Measurements from ENCODE around the gene ETV4.

The ETV4 gene
- long read RNA-seq, transcript ETV4-211 (13 exons, 1,727 nt), result minor isoform, 13 of 146 reads
- long read RNA-seq, transcript ETV4-202 (12 exons, 2,182 nt), result major isoform, 66 of 146 reads
- long read RNA-seq, partial matches to known transcripts, result 34 of 146 reads
- long read RNA-seq, other reads (novel, unspliced or antisense), result 26 of 146 reads

DNA sequence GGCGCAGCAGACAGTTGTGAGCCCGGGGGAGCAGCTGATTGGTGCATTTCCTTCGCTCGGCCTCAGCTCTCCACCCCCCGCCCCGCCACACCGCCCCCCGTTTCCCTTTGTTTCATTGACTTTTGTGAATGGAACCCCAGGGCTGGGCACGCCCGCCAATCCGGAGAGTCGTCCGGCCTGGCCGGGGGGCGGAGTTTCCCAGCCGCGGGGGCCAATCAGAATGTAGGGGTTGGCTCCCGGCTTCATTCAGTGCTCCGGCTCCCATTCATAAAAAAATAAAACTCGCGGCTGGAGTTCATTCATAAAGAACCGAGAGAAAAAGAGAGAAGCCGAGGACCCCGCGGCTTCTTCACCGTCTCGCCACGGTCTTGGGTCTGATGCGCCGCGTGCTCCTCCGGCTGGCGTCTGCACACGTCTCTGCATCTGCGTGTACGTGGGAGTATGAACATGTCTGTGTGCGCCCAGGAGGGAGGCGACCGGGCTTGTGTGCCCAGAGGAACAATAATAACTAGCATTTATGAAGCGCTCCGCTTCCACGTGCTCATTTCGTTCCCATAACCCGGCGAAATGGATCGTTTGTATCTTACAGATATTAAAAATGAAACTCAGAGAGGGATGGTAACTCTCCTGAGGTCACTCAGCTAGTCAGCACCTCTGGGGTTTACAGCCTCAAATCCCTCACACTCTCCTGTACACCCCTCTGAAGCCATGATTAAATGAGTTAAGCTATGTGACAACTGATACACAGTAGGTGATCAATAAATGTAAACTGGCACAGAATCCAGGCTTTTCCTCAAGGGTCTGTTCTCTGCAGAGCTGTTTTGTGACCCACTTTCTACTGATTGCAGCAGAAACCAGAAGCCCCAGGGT lies at the start of gene ETV4:
Gene ETV4 (minus strand): TSS at position 22 of the 870 bp plus-strand sequence. CDS start 723 bp downstream, outside the sequence.
- peak within 1 kb of the TSS; percentile 71 for H3K4me3 ChIP-seq (replicated peaks; ENCODE audit: insufficient read depth, low read length)
- TF ChIP-seq GABPA (IDR thresholded peaks at IDR 0.05; ENCODE audit: low read depth) (no peak), POLR2AphosphoS5 (IDR thresholded peaks at IDR 0.05; ENCODE audit: low read depth) (no peak), SPI1 (IDR thresholded peaks at IDR 0.05; ENCODE audit: borderline replicate concordance, low read depth) (no peak)
- TF ChIP-seq, protein P1, sequence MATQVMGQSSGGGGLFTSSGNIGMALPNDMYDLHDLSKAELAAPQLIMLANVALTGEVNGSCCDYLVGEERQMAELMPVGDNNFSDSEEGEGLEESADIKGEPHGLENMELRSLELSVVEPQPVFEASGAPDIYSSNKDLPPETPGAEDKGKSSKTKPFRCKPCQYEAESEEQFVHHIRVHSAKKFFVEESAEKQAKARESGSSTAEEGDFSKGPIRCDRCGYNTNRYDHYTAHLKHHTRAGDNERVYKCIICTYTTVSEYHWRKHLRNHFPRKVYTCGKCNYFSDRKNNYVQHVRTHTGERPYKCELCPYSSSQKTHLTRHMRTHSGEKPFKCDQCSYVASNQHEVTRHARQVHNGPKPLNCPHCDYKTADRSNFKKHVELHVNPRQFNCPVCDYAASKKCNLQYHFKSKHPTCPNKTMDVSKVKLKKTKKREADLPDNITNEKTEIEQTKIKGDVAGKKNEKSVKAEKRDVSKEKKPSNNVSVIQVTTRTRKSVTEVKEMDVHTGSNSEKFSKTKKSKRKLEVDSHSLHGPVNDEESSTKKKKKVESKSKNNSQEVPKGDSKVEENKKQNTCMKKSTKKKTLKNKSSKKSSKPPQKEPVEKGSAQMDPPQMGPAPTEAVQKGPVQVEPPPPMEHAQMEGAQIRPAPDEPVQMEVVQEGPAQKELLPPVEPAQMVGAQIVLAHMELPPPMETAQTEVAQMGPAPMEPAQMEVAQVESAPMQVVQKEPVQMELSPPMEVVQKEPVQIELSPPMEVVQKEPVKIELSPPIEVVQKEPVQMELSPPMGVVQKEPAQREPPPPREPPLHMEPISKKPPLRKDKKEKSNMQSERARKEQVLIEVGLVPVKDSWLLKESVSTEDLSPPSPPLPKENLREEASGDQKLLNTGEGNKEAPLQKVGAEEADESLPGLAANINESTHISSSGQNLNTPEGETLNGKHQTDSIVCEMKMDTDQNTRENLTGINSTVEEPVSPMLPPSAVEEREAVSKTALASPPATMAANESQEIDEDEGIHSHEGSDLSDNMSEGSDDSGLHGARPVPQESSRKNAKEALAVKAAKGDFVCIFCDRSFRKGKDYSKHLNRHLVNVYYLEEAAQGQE (IDR thresholded peaks at IDR 0.05; ENCODE audit: insufficient replicate concordance, low read depth), result no peak
- TF ChIP-seq, protein P2, sequence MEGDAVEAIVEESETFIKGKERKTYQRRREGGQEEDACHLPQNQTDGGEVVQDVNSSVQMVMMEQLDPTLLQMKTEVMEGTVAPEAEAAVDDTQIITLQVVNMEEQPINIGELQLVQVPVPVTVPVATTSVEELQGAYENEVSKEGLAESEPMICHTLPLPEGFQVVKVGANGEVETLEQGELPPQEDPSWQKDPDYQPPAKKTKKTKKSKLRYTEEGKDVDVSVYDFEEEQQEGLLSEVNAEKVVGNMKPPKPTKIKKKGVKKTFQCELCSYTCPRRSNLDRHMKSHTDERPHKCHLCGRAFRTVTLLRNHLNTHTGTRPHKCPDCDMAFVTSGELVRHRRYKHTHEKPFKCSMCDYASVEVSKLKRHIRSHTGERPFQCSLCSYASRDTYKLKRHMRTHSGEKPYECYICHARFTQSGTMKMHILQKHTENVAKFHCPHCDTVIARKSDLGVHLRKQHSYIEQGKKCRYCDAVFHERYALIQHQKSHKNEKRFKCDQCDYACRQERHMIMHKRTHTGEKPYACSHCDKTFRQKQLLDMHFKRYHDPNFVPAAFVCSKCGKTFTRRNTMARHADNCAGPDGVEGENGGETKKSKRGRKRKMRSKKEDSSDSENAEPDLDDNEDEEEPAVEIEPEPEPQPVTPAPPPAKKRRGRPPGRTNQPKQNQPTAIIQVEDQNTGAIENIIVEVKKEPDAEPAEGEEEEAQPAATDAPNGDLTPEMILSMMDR (IDR thresholded peaks at IDR 0.05; ENCODE audit: insufficient read depth, low read length), result no peak
- DNase-seq (ENCODE audit: low read depth in 1 of 2, low spot score in 1 of 2), result peak; percentile 88 to 93
- H3K27ac ChIP-seq (replicated peaks), result peak within 1 kb of the TSS; percentile 46
- H3K27me3 ChIP-seq (ENCODE audit: insufficient read depth, poor library complexity, severe bottlenecking), result no peaks in the 10 kb centered on the region

DNA sequence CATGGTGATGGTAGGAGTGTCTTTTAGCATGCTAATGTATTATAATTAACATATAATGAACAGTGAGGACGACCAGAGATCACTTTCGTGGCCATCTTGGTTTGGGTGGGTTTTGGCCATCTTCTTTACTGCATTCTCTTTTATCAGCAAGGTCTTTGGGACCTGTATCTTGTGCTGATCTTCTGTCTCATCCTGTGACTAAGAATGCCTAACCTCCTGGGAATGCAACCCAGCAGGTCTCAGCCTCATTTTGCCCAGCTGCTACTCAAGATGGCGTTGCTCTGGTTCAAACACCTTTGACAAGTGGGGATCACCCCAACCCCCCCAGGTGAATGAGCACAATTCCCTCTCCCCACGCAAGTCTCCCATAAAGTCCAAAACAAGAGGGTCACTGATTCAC lies 49.3 kb upstream of the ETV4 start:
- Histone ChIP-seq H3K27ac (replicated peaks) (no peak overlapping the region), H3K27me3 (ENCODE audit: insufficient read depth, poor library complexity, severe bottlenecking) (no peaks in the 10 kb centered on the region), H3K4me3 (replicated peaks; ENCODE audit: insufficient read depth, low read length) (no peak overlapping the region)
- DNase-seq (ENCODE audit: low read depth in 1 of 2, low spot score in 1 of 2), result no peak
- TF ChIP-seq, protein P1 (IDR thresholded peaks at IDR 0.05; ENCODE audit: insufficient replicate concordance, low read depth), result no peak
- TF ChIP-seq SPI1 (IDR thresholded peaks at IDR 0.05; ENCODE audit: borderline replicate concordance, low read depth), result no peak
- no peak for TF ChIP-seq POLR2AphosphoS5 (IDR thresholded peaks at IDR 0.05; ENCODE audit: low read depth)
- TF ChIP-seq GABPA (IDR thresholded peaks at IDR 0.05; ENCODE audit: low read depth), result no peak
- TF ChIP-seq, protein P2 (IDR thresholded peaks at IDR 0.05; ENCODE audit: insufficient read depth, low read length), result no peak

DNA sequence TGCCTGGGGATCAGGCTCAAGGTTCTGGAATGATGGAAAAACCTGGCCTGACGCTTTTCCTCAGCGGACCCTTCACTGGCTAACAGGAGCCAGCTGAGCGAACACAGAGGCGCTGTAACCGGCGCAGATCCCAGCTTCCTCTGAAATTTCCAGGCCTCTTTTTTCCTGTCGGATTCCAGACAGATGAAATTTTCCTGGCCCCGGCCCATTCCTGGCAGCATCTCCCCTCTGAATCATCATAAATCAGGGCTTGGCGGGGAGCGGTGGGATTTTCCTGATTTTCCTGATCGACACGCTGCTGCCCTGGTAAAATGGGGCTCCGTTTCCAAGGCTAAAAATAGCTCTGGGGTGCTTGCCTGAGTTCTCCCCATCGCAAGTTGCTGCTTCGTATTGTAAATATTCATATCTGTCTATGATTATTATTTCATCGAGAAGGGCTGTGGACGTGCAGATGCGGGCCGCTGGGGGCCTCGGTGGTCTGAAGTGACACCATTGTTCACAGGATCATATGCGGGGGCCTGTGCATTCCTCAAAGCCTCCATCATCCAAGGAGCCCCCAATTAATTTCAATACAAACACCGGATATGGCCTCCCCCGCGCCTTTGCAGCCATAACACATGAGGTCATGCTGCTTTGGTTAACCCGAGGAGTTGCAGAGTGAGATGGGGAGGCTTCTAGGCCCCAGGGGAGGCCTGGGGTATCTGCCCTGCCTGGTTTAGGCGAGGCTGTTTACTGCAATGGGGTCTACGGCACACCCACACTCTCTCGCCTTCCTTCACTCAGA lies 45.8 kb upstream of the ETV4 start:
- no peak overlapping the region for H3K4me3 ChIP-seq (replicated peaks; ENCODE audit: insufficient read depth, low read length)
- no peaks in the 10 kb centered on the region for H3K27me3 ChIP-seq (ENCODE audit: insufficient read depth, poor library complexity, severe bottlenecking)
- no peak overlapping the region for H3K27ac ChIP-seq (replicated peaks)
- TF ChIP-seq, protein P2 (IDR thresholded peaks at IDR 0.05; ENCODE audit: insufficient read depth, low read length), result no peak
- TF ChIP-seq SPI1 (IDR thresholded peaks at IDR 0.05; ENCODE audit: borderline replicate concordance, low read depth), result no peak
- no peak for TF ChIP-seq POLR2AphosphoS5 (IDR thresholded peaks at IDR 0.05; ENCODE audit: low read depth)
- TF ChIP-seq GABPA (IDR thresholded peaks at IDR 0.05; ENCODE audit: low read depth), result no peak
- TF ChIP-seq, protein P1 (IDR thresholded peaks at IDR 0.05; ENCODE audit: insufficient replicate concordance, low read depth), result no peak
- no peak for DNase-seq (ENCODE audit: low read depth in 1 of 2, low spot score in 1 of 2)
